Measurements from ENCODE around the gene SETX. TPM values are rescaled to one million over a fixed set of nuclear protein-coding genes. Genes with fewer than 3 reads are reported as not detected.

The SETX gene
- total RNA-seq, 1 donor from 2014 or later = 123 TPM

DNA sequence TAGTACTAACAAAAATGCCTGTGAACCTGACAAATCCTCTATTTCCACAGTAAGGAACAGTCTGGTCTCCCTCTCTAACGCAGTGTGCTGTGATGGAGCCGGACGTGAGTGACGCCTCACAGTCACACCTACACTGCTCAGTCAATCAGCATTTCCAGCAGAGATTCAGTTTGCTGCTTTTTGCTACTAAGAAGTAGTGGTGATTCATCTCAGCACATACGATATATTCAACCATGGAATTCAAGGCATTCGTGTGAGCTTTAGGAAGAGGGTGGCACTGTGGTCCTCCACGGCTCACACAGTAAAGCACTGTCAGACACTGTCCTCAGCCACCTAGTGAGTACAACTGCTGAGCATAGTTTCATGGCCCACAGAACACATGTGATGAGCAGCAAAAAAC is 70.9 kb downstream of the SETX start:
- DNase-seq = no peak

DNA sequence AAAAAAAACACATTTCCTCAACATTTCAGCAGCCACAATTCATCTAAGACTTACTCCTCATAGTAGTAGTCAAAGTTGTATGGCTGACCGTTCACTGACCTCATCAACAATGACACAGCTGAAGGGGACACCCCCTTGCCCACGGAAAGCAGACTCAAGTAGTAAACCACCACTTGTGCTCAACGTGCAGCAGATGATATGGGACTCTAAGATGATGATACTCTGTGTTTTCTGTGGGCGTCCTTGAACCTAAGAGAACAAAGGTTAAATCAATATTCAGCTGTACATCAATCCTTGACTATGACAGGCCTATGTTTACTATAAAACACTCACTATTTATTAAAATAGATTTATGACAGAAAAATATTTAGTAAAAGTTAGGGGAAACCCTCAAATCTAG is 71.6 kb downstream of the SETX start:
- DNase-seq = no peak

DNA sequence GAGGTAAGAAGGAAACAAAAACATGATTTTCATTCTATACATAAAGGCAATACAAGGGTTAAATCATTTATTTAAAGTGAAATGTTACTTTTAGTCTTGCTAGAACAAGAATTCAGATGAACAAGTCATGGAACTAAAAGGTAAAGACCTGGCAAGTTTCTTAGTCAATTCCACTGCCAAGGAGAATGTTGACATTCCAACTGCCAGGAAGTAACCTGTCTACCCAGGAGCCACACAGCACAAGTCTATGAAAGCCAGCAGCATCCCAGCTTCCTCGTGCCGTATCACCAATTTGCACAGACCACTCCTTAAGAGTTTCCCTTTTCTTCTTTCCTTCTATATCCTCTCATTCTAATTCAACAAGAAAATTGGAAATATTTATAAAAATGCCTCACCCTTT is 79.9 kb downstream of the SETX start:
- no peak for DNase-seq

DNA sequence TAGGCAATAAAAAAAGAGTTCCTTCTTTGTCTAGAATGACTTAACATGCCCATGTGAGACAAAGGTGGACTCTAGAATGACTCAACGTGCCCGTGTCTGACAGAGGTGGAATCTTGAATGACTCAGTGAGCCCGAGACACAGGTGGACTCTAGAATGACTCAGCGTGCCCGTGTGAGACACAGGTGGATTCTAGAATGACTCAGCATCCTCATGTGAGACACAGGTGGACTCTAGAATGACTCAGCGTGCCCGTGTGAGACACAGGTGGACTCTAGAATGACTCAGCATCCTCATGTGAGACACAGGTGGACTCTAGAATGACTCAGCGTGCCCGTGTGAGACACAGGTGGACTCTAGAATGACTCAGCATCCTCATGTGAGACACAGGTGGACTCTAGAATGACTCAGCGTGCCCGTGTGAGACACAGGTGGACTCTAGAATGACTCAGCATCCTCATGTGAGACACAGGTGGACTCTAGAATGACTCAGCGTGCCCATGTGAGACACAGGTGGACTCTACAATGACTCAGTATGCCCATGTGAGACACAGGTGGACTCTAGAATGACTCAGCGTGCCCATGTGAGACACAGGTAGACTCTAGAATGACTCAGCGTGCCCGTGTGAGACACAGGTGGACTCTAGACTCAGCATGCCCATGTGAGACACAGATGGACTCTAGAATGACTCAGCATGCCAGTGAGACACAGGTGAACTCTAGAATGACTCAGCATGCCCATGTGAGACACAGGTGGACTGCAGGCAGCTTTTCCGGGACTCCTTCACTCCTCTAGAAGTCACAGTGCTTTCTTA is 84.9 kb downstream of the SETX start:
- DNase-seq = peak; percentile 59

DNA sequence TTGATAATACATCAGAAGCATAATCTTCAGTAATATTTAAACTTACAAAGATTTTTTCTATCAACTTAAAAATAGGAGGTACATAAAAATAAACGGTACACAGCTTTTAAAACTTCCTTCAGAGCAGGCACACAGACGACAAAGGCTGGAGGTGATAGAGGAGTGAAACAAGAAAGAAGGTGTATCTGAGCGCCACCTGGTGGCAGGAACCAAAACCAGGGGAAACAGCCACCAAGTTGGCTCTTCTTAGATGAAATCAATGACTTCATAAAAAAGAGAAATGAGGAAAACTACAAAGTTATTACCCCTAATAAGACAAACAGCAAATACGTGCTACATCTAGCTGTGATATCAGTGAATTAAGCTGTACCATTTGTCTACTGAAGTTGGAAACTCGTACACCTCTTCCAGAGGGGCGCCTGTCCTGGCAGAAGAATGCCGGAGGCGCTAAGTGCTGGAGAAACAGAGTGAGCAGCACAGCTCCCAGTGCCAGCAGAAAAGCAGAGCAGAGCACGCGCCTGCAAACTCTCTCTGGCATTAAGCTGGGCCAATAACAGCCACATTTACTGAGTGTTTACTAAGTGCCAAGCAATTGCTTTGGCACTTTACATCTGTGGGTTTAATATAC is 85.9 kb downstream of the SETX start:
- DNase-seq = peak; percentile 84

DNA sequence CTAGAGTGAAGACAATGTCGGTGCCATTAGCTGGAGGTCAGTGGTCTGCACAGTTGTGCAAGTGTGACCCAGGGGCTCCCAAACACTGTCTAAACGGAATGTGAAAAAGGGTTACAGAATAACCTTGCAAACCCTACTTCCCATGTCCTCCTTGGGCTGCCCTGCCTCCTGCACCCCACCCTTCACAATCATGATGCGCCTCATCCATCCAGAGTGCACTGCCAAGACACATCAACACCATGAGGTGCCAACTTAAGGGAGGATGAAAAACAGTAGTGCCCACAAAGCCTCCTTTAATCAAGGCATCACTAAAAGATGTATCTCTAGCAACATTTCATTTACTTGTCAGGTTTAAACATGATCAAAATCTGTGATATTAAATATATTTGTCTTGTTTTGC is 87.1 kb downstream of the SETX start:
- no peak for DNase-seq

DNA sequence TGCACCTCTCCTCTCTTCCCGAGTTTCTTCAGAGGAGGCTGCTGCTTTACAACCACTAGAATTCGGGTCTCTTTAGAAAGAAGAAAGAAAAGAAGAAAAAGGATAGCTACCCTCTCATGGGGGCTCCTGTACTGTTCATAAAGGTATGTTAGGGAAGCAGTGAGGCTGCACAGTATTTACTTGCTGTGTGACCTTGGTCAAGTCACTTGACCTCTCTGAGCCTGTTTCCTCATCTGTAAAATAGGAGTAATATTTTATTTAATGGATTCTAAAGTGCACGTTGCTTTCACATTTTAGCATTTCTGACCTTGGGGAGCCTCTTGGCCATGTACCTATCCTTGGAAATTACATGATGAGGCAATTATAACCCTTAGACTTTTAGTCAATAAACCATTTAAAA is 88.8 kb downstream of the SETX start:
- DNase-seq = no peak

DNA sequence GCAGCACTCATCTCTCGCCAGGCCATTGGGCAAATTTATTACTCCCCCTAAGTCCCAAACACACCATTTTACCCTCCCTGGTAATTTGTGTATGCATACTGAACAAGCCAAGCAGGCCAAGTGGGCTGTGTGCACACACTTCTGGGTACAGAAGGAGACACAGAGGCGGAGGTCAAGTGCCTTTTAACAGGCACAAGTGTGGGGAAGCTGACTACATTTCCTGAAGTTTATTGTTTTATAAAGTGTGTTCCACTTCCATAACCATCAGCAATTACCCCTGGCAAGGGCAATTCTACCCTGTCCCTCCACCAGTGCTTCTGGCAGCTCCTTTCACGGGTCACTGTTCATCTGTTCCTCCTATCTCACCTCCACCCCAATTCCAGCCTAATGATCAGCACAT is 93.9 kb downstream of the SETX start:
- DNase-seq = peak; percentile 70

DNA sequence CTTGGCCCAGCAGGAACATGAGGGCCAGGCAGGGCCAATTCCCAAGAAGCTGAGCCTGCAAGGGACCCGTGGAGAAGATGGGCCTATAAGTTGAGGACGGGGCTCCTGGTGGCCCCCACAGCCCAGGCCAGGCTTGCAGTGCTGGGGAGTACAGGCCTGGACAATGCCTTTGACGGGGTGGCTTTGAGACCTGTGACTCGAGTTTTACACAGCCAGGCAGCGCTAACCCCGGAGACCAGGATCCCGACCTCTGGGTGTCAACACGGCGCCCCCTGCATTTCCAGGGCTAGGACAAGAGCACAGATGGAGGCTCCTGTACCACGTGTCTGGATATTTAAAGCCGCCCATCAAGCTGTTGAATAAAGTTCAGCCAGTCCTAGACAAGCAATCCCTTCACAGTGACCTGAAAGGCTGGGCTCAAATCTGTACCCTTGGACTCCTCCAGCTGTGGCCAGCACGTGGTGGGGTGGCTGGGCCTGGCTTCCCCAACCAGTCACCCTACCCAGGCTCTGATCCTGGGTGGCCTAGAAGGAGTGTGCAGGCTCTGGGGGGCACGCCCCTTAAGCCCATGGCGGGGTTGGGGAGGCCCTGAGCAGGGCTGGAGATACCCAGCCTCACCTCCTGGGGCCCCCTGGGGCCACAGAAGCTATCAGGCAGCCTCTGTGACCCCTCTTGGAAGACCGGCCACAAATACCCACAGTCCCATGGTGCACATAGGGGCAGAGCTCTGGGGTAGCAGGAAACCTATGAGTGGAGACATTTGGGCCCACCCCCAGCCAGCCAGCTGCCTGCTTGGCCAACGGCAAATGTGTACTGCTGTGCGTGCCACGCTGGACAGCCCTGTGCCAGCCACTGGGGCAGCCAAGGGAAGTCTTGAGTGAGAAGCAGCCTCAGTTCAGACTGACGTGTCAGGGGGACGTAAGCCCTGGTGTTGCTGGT is 104.2 kb downstream of the SETX start:
- DNase-seq = no peak

DNA sequence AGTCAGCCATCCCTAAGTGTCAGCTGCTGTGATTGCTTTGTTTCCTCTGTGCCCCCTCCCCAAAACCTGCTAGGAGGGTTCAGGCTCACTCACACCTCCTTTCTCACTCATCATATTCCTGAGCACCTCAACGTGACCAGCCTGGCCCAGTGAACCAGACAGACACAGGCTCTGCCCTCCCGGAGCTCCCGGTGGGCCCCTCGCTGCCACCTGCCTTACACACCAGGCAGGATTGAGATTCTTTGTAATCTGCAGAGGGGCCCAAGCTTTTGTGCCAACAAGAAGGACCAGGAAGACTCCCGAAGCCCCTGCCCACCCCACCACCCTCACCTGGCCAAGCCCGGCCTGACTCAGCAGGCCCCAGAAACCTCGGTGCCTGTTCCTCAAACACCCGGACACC is 105.1 kb downstream of the SETX start:
- no peak for DNase-seq

DNA sequence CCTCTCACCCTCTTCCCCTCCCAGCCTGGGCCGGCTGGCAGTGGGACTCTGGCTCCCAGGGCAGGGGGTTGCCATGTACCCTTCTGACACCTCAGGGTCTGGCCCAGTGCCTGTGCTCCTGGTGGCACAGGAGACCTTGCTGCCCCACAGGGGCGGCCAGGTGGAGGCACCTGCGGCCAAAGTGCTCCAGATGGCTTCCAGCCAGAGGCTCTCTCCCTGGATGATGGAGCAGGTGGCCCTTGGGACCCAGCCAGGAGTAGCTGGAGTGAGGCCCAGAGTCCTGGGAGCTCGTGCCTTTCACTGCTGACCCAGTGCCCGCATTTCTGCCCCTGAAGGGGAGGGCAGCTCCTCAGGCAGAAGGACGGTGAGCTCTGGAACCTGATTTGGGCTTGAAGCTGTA is 105.7 kb downstream of the SETX start:
- DNase-seq = no peak

DNA sequence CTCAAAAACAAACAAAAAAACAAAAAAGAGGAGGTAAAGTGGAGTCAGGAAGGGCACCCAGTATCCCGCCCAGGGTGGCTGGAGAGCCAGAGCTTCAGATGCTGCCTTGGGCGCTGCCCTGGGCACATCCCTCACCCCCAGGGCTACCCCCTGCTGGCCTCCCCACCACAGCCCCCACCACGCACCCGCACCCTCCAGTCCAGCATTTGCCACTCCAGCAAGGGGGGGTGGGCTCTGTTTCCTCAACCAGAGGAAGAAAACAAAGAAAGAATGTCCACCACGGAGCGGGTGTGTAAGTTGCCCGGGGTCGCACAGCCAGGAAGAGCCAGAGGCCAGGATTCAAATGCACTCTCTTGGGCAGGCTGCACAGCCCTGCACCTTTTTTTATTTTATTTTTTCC is 106.8 kb downstream of the SETX start:
- DNase-seq = no peak

DNA sequence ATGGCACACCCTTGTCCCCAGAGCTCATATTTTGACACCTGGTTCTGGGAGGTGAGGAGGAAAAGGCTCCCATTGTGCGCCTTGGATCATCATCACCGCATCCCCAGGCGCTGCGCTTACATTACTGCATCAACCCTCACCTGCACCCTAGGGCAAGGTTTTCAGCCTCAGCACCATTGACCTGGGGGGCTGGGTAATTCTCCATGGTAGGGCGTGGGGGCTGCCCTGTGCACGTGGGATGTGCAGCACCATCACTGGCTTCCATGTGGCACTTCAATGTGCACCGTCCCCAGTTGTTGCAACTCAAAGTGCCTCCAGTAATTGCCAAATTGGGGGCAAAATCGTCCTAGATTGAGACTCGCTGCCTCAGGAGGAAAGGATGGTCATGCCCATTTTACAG is 109.3 kb downstream of the SETX start:
- no peak for DNase-seq

DNA sequence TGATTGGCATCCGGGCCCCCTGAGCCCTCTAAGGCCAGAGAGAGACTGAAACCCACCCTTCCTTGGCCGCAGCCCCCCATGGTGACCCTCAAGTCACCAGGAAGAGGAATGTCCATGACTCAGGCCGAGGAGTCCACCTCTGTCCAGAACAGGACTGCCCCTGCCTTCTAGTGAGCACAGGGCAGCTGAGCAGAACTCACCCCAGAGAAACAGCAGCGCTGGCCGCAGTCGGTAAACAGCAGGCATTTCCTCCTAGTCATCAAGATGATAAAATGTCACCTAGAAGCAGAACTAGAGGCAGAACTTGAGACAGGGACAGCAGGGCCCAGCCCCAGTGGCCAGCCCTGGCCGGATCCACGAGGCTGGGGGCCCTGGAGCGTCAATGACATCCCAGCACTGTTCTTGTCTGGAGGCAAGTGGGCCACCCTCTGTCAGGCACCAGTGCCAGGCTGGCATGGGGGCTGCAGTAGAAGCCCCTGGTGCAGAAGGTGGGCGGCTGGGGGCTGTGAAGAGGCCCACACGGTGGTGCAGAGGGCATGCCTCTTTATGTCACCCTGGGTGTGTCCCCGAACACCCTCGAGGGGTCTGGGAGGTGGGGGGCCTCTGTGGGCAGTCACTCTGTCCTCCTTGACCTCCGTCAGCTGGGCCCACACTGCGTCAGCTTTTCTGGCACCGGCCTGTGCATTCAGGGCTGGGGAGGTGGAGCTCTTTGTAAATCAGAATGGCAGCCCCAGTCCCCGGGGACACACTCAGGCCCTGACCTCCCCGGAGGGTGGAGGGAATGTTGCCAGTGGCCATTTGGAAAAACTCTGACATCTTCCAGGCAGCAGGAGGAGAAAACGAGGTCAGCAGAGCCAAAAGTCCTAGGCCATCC is 110.0 kb downstream of the SETX start:
- DNase-seq = no peak

DNA sequence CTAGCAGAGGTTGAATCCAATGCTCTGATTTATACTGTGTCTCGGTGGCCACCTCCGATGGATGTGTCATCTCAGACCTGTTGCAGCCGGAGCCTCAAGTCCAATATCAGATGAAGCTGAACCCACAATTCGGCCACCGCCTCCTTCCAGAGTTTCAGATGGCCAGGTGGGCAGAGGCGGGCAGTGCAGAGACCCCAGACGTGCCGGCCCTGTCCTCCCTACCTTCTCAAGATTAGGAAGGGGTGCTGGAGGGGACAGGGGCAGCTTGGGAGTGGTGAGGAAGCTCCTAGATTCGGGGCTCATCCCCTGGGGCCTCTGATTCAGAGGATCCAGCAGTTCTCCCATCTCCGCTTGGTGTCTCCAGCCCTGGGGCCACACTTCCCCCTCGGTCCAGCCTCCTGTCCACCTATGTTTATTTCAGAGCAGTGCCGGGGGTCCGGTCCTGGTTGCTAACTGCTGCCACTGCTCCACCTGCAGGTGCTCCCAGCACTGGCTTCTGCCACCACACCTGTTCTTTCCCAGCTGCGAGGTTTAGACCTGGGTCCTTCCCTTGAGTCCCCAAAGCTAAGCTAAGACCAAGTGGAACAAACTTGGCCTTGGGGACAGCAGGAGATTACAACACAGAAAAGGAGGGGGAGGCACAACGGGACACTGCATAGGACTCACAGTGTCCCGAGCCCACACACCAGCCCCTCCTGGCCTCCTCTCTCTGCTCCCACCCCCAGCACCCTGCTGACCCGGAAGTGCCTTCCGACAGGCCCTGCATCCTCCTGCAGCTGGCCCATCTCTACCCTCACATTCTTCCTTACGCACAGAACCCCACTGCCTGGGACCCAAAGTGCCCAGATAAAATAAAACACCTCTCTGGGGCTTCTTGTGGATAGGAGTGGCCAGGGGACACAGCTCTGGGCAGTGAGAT is 111.4 kb downstream of the SETX start:
- no peak for DNase-seq

DNA sequence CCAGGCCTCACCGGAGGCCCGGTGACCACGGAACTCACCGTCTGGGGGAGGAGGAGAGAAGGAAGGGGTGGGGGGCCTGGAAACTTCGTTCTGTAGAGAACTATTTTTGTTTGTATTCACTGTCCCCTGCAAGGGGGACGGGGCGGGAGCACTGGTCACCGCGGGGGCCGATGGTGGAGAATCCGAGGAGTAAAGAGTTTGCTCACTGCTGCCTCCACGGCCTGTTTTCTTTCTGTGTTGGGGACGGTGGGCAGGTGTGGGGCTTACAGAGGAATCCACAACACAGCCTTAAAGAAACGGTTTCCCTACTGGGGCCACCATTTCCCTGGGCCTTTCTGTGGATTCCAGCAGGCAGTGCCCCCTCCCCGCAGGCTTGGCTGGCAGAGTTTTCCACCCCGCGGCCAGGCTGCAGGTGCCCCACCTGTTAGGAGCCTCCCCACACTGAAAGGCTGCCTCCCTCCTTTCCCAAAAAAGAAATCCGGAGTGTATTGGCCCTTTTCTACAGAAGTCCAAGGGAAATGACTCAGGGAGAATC is 112.1 kb downstream of the SETX start:
- no peak for DNase-seq

DNA sequence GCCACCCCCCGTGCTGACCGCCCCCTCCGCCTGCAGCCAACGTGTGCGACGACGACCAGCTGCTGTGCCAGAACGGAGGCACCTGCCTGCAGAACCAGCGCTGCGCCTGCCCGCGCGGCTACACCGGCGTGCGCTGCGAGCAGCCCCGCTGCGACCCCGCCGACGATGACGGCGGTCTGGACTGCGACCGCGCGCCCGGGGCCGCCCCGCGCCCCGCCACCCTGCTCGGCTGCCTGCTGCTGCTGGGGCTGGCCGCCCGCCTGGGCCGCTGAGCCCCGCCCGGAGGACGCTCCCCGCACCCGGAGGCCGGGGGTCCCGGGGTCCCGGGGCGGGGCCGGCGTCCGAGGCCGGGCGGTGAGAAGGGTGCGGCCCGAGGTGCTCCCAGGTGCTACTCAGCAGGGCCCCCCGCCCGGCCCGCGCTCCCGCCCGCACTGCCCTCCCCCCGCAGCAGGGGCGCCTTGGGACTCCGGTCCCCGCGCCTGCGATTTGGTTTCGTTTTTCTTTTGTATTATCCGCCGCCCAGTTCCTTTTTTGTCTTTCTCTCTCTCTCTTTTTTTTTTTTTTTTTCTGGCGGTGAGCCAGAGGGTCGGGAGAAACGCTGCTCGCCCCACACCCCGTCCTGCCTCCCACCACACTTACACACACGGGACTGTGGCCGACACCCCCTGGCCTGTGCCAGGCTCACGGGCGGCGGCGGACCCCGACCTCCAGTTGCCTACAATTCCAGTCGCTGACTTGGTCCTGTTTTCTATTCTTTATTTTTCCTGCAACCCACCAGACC is 112.8 kb downstream of the SETX start:
- DNase-seq = no peak

DNA sequence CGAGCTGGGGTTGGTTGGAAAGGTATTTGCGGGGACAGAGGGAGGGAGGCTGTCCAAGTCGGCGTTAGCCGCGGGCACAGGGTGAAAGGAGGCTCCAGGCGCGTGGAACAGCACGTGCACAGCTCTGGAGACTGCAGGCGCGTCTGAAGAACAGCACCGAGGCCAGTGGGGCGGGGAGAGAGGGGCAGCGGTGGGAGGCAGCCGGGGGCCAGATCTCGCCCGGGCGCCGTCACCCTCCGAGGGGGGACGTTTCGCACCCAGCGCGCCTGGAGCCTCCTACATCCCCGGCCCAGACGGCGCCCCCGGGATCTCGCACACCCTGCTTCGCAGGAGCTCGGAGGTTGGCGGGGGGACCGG is 113.3 kb downstream of the SETX start:
- no peak for DNase-seq

DNA sequence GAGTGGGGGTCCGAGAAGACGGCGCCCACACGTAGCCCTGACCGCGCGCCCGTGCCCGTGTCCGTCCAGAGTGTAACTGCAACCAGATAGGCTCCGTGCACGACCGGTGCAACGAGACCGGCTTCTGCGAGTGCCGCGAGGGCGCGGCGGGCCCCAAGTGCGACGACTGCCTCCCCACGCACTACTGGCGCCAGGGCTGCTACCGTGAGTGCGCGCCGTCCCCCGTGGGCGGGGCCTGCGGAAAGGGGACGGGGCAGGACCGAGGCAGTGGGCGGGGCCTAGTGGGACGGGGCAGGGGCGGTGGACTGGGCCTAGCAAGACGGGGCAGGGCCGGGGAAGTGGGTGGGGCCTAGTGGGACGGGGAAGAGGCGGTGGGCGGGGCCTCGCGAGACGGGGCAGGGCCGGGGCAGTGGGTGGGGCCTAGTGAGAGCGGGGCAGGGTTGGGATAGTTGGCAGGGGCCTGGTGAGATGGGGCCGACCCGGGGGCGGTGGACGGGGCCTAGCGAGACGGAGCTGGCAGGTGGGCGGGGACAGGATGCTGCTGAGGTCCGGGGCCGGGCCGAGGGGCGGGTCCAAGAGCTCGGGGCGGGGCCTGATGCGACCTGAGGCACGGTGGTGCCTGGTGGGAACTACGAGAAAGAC is 113.8 kb downstream of the SETX start:
- peak; percentile 89 for DNase-seq

Data from dermis blood vessel endothelial cell (primary cell).